ENCODE data around the gene TARS3. TPM values are rescaled to one million over a fixed set of nuclear protein-coding genes. Genes with fewer than 3 reads are reported as not detected.

Gene TARS3
- total RNA-seq, 3 donors from 2014 or later = 21.3 to 32.8 (median 25.3) TPM

DNA sequence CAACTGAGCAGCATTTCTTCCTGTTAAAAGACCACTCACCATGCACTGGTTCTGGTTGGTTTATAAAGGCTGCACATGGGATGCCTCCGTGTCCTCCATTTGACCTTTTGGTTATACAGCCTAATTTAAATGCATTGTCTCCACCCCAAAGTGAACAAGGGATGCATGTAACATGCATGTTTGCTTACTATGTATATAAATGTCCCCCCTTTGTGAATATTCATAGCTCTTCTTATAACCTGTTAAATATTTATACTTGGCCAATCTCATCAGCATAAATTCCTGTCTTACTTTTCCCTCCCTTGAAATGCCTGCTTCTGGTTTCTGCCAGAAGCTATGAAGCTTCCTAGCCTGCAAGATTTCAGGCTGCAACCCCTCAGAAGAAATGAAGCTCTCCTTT lies 27.4 kb downstream of the TARS3 start:
- no peak overlapping the region for H3K4me3 ChIP-seq
- no peak for DNase-seq (ENCODE audit: low spot score in 2 of 2)
- H3K27me3 ChIP-seq = no peaks in the 10 kb centered on the region
- H3K4me1 ChIP-seq = no peaks in the 10 kb centered on the region
- TF ChIP-seq CTCF (IDR thresholded peaks at IDR 0.05) (no peak), POLR2AphosphoS5 (IDR thresholded peaks at IDR 0.05) (no peak), POLR2A (IDR thresholded peaks at IDR 0.05) (no peak)
- intact Hi-C loops (cut with DNase I; ENCODE audit: low total_unique reads) = loop anchor here (10.0 kb wide), 1 partner anchor 1622 kb away; no protein-coding TSS in a partner anchor
- no peaks in the 10 kb centered on the region for H3K9me3 ChIP-seq
- H3K27ac ChIP-seq = no peak overlapping the region
- no peaks in the 10 kb centered on the region for H3K36me3 ChIP-seq

DNA sequence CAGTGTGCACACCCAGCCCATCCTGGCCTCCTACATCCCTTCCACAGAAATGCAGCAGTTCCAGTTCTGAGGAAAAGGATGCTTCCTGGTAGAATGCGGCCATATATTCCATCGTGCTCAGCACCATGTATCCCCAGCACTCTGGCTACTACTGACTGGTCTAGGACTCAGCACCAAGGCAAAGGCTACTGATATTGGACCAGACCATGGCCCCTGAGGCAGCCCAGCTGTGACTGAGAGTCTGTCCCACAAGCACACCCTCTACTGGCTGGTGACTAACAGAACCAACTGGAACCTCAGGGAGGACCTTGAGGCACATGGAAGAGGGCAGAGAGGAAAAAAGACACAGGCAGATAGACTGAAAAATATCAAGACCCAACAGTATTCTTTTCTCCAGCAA lies 30.0 kb downstream of the TARS3 start:
- no peak for DNase-seq (ENCODE audit: low spot score in 2 of 2)
- Histone ChIP-seq H3K27me3 (no peaks in the 10 kb centered on the region), H3K27ac (no peak overlapping the region), H3K36me3 (no peaks in the 10 kb centered on the region), H3K4me3 (no peak overlapping the region), H3K4me1 (no peaks in the 10 kb centered on the region), H3K9me3 (no peaks in the 10 kb centered on the region)
- TF ChIP-seq POLR2A (IDR thresholded peaks at IDR 0.05) = no peak
- no peak for TF ChIP-seq CTCF (IDR thresholded peaks at IDR 0.05)
- TF ChIP-seq POLR2AphosphoS5 (IDR thresholded peaks at IDR 0.05) = no peak
- intact Hi-C loops (cut with DNase I; ENCODE audit: low total_unique reads) = loop anchor here (5.0 to 10.0 kb wide), 2 partner anchors 477 to 1619 kb away; no protein-coding TSS in a partner anchor

- intact Hi-C loops (cut with DNase I; ENCODE audit: low total_unique reads) = loop anchor here (5.0 to 10.0 kb wide), 2 partner anchors 476 to 1618 kb away; no protein-coding TSS in a partner anchor
- Histone ChIP-seq H3K27me3 (no peaks in the 10 kb centered on the region), H3K4me3 (no peak overlapping the region), H3K27ac (no peak overlapping the region), H3K36me3 (no peaks in the 10 kb centered on the region), H3K9me3 (no peaks in the 10 kb centered on the region), H3K4me1 (no peaks in the 10 kb centered on the region)
- no peak for DNase-seq (ENCODE audit: low spot score in 2 of 2)
- TF ChIP-seq CTCF (IDR thresholded peaks at IDR 0.05) (no peak), POLR2AphosphoS5 (IDR thresholded peaks at IDR 0.05) (no peak), POLR2A (IDR thresholded peaks at IDR 0.05) (no peak)
These were observed 31.3 kb downstream of the TARS3 start for GRCh38 chr15:101692801-101693598.

- Histone ChIP-seq H3K36me3 (no peaks in the 10 kb centered on the region), H3K9me3 (no peaks in the 10 kb centered on the region), H3K27me3 (no peaks in the 10 kb centered on the region), H3K4me1 (no peaks in the 10 kb centered on the region), H3K27ac (no peak overlapping the region), H3K4me3 (no peak overlapping the region)
- DNase-seq (ENCODE audit: low spot score in 2 of 2) = no peak
- TF ChIP-seq POLR2A (IDR thresholded peaks at IDR 0.05) (no peak), CTCF (IDR thresholded peaks at IDR 0.05) (no peak), POLR2AphosphoS5 (IDR thresholded peaks at IDR 0.05) (no peak)
- intact Hi-C loops (cut with DNase I; ENCODE audit: low total_unique reads) = loop anchor here (5.0 to 10.0 kb wide), 2 partner anchors 473 to 1615 kb away; no protein-coding TSS in a partner anchor
These were observed 34.4 kb downstream of the TARS3 start for GRCh38 chr15:101689901-101690300.

GRCh38 chr15:101686718-101687117 lies 37.6 kb downstream of the TARS3 start:
- no peak overlapping the region for H3K4me3 ChIP-seq
- intact Hi-C loops (cut with DNase I; ENCODE audit: low total_unique reads) = no loop called here
- no peak for DNase-seq (ENCODE audit: low spot score in 2 of 2)
- no peaks in the 10 kb centered on the region for H3K9me3 ChIP-seq
- no peaks in the 10 kb centered on the region for H3K36me3 ChIP-seq
- H3K4me1 ChIP-seq = no peaks in the 10 kb centered on the region
- H3K27me3 ChIP-seq = no peaks in the 10 kb centered on the region
- no peak for TF ChIP-seq POLR2AphosphoS5 (IDR thresholded peaks at IDR 0.05)
- no peak for TF ChIP-seq CTCF (IDR thresholded peaks at IDR 0.05)
- no peak for TF ChIP-seq POLR2A (IDR thresholded peaks at IDR 0.05)
- no peak overlapping the region for H3K27ac ChIP-seq
